HG03571 (cell line): Measurements from ENCODE around the gene LRP6.
"Not testable (repeated sequence)": the region's sequence is repeated elsewhere in the genome, so short reads cannot be mapped to it uniquely, and the experiment has no call there.

ENCODE experiments used
- ATAC-seq: cut with Tn5 transposase; IDR thresholded peaks from one replicate; pipeline ENCODE4 v1.9.1; 2021; ENCODE audit not compliant: unreplicated experiment

Gene LRP6

DNA sequence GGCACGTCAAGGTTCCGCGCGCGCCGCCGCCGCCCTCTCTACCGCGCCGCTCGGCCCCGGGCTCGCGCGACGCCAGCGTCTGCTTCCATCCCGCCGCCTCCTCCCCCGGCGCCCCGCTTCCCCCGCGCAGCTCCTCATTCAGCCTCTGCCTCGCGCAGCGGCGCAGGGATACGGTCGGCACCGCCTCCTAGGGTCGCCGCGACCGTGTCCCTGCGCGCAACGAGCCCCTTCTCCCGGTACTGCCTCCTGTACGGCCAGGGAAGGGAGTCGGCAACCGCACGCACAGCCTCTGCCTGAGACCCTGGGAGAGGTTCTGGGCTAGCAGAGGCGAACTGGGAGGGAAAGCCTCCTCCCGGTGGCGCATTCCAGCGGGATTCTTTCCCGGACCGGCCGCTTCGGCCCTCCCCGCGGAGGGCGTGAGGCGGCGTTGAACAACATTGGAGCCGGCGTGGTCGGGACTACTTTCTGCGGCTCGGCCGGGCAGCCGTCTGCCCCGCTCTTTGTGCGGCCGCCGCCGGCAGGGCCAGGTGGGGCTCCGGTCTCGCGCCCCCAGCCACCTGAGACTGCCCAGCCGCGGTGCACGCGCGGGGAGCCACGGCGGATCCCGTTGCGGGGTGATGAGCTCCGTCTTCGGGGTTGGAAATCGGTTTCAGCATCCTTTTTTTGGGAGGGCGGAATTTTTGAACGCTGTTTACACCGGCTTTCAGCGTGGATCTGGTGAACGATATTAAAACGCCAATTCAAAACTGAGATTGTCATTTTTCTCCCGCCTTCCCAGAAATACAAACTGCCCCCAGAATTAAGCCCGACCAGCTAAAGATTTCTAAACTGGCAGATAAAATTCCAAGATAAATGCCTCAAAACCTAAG lies at the start of gene LRP6:
TSS of gene LRP6 (minus strand) at position 172 of the 869 bp plus-strand sequence. CDS start 309 bp downstream, outside the sequence.
- ATAC-seq: peak; percentile 80

DNA sequence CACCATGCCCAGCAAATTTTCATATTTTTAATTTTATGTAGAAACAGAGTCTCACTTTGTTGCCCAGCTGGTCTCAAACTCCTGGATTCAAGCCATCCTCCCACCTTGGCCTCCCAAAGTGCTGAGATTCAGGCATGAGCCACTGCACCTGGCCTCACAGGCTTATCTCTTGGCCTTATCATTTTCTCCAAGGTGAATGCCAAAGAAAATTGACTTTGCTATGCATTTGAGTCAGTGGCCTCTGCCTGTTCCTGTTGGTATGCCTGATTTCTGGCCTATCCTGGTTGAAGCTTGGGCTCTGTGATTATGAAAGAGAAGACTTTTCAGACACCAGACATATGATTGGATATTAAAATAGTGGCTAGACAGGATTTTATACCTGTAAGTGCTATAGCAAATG lies 49.0 kb upstream of the LRP6 start:
- ATAC-seq: no peak

DNA sequence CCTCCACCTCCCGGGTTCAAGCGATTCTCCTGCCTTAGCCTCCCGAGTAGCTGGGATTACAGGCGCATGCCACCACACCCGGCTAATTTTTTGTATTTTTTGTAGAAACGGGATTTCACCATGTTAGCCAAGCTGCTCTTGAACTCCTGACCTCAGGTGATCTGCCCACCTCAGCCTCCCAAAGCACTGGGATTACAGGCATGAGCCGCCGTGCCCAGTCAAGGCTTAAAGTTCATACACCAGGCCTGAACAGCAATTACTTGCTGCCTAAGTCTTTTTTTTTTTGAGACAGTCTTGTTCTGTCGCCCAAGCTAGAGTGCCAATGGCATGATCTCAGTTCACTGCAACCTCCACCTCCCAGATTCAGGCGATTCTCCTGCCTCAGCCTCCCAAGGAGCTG lies 43.9 kb upstream of the LRP6 start:
- ATAC-seq: not testable (repeated sequence)

DNA sequence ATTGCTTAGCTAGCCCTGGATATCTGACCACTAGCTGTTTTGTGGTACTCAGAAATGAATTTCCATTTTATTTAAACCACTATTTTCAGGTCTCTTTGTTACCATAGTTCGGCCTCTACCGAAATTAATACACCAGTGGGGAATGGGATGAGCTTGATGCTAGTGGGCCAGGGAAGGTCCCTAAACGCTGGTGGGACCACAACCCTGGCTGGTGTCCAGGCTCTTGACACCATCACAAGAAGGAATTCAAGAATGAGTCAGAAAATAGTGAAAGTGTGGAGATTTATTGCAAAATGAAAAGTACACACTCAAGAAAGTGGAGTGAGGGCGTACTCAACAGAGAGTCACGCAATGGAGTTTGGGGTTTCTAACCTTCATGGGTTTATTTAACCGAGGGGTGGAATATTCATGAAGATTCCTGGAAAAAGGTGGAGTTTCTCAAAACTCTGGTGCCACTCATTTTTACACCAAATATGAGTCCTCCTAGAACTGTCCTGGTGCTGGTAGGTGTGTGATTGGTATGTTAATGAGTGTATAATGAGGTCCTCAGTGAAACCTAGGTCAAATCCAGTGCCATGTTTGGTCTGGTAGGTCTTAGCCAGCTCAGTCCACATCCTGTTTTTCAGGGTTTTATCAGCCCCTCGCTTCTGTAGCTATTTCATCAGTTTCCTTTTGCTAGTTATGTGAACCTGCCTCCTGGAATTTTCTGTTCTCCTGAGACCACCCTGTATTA lies 38.9 kb upstream of the LRP6 start:
- no peak for ATAC-seq

DNA sequence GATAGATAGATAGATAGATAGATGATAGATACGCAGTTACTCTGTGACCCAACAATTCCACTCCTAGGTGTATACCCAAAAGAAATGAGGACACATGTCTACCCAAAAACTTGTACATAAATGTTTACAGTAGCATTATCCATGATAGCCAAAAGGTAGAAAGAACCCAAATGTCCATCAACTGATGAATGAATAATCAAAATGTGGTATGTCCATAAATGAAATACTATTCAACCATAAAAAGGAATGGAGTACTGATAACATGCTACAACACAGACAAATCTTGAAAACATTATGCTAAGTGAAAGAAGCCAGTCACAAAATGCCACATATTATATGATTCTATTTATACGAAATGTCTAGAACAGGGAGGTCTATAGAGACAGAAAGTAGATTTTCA lies 36.1 kb upstream of the LRP6 start:
- ATAC-seq: no peak

DNA sequence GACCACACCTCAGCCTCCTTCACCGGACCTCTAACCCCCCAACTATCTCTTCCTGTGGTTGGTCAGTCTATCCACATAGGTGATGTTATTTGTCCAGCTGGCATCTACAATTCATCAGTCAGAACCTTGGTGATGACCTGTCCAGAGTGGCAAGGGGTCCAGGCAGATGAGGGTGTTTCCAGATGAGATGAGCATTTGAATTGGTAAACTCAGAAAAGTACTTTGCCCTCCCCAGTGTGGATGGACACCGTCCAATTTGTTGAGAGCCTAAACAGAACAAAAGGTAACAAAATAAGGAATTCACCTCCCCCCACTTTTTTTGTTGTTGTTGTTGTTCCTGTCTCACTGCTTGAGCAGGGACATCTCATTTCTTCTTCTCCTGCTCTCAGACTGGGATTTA lies 34.3 kb upstream of the LRP6 start:
- no peak for ATAC-seq

DNA sequence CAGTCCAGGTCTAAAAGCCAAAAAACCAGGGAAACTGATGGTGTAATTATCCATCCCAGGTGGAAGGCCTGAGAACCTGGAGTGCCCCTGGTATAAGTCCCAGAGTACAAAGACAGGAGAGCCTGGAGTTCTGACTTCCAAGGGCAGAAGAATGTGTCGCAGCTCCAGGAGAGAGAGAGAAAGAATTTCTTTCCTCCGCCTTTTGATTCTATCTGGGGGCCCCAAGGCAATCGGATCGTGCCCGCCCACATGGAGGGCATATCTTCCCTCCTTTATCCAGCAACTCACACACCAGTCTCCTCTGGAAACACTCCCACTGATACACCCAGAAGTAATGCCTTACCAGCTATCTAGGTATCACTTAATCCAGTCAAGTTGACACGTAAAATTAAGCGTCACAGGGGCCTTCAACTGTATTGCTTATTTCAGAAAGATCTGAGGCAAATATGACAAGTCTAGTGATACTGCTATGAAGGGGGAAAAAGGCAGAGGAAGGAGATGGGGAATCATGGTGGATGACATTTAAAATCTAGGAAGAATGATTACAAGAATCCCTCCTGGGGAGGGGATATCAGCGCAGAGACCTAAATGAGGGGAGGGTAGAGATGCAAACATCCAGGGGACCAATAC lies 30.5 kb upstream of the LRP6 start:
- no peak for ATAC-seq

DNA sequence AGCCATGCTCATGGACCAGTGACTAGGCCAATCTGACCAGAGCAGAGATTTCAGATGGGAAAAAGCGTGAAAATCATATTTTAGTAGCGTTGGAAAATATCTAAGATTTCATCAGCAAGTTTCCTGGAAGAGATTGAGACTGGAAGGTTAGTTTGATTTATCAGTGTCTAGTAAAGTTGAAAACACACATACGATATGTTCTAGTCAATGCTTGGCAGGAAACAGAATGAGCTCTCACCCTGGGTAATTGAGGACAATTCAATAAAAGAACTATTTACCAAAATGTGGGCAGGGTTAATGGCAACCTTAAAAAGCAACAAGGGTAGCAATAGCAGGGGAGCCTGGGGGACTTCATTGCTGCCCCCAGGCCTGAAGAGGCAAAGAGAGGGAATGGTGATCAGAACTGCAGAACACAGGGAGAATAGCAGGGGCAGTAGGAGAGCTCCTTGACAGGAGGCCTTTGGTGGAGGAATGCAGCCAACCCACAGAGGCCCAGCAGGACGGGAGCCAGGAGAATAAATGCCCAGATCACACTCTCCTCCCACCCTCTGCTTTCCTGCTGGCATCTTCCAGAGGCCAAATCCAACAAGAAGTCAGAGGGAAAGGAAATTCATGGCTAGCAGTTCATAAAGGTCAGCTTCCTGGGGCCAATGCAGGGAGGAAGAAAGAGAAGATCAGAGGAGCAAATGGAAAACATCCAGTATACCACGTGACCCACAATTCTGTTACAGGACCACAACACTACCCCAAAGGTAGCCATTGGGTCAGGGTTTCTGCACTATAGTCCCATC lies 27.6 kb upstream of the LRP6 start:
- ATAC-seq: no peak

DNA sequence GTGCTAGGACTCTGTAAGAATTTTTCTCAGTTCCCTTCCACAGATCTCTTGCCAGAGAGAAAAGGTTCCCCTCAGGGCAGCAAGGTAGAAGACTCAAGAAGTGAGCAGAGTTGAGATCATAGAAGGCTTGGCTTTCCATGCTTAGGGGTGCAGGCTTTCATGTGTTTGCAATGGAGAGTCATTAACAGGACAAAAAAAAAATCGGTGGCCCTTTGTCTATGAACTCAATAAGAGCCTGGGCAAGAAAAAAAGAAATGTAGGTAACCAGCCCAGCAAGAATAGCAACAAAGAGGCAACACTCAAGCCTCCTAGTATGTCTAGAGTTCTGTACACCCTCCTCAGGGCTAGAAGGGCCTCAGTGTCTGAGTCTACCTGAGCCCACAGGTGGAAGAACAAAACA lies 23.4 kb upstream of the LRP6 start:
- ATAC-seq: no peak

DNA sequence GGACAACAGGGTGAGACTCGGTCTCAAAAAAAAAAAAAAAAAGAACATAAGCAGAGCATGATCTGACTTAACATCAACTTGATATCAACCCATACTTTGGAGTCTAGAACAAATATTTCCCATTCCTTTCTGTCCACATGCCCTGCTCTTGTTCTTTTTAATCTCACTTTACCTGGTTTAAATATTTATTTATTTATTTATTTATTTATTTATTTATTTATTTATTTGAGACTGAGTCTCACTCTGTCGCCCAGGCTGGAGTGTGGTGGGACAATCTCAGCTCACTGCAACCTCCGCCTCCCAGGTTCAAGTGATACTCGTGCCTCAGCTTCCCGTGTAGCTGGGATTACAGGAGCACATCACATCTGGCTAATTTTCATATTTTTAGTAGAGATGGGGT lies 19.6 kb upstream of the LRP6 start:
- ATAC-seq: no peak

DNA sequence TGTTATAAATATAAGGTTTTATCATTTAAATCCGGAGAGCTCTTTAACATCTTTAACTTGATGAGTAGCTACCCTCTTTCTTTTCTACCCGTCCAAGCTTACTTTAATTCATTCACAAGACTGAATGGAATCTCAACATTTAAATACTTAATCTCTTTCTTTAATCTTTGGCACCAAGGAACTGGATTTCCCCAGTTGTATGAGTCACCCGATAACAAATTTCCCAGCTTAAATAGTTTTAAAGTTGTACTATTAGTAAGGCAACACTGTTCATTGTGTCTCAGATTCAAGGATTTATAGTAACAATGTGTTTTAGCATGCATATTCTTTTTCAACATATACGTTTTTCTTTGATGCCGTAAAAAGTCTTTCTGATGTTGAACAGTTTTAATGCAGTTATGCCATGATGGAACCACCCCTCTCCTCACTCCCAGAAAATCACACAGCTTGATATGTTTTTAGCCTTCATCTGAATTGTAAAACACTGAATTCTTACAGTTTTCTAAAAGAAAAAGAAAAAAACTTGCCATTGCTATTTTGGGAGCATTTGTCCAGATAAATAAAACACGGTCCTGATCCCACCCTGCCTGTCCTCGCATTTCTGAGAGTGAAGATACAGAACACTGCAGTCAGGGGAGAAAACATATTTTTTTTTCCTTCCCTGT lies 16.0 kb upstream of the LRP6 start:
- no peak for ATAC-seq

DNA sequence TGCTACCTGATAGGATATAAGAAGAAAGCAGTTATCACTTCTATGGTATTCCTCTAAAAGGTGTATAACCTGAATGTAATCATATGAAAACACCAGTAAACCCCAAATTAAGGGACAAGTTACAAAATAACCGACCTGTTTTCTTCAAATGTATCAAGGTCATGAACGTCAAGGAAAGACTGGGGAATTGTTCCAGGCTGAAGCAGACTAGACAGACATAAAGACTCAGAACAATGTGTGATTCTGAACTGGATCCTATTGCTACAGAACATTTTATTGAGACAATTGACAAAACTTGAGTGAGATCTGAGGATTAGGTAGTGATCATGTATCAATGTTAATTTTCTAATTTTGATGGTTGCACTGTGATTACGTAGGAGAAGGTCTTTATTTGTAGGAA lies 15.4 kb upstream of the LRP6 start:
- ATAC-seq: no peak

DNA sequence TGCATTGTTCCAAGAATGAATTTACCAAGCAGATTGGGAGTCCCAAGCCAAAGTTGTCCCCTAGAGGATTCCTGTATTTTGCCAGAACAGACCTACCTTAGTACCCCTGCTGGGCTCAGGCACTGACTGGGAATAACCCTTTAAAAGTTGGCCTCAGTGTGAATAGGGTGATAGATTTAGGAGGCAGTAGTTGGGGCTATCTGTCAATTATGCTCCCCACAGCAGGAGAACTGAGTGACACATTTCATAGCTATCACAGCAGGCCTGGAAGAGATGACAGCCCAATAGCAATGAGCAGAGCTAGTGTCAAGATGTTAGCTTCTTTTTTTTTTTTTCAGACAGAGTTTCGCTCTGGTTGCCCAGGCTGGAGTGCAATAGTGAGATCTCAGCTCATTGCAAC lies 14.3 kb upstream of the LRP6 start:
- ATAC-seq: no peak

DNA sequence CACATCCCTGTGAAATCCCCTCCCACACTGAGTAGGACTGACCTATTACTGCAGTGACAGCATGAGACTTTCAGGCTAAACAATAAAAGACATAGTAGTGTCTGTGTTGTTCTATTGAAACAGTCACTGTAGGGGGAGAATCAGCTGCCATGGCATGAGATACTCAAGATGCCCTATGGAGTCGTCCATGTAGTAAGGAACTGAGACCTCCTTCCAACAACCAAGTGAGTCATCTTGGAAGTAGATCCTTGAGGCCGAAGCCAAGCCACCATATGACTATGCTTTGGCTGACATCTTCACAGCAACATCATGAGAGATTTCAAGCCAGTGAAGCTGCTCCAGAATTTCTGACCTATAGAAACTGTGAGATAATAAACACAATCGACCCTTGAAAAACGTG lies 12.1 kb upstream of the LRP6 start:
- no peak for ATAC-seq

DNA sequence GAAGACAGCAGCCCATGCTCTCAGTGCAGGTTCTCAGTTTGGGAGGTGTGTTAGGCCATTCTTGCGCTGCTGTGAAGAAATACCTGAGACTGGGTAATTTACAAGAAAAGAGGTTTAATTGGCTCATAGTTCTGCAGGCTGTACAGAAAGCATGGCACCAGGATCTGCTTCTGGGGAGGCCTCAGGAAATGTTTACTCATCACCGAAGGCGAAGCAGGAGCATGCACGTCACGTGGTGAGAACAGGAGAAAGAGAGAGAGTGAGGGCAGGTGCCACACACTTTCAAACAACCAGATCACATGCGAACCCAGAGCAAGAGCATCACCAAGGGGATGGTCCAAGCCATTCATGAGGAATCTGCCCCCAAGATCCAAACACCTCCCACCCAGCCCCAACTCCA lies 9.0 kb upstream of the LRP6 start:
- no peak for ATAC-seq

DNA sequence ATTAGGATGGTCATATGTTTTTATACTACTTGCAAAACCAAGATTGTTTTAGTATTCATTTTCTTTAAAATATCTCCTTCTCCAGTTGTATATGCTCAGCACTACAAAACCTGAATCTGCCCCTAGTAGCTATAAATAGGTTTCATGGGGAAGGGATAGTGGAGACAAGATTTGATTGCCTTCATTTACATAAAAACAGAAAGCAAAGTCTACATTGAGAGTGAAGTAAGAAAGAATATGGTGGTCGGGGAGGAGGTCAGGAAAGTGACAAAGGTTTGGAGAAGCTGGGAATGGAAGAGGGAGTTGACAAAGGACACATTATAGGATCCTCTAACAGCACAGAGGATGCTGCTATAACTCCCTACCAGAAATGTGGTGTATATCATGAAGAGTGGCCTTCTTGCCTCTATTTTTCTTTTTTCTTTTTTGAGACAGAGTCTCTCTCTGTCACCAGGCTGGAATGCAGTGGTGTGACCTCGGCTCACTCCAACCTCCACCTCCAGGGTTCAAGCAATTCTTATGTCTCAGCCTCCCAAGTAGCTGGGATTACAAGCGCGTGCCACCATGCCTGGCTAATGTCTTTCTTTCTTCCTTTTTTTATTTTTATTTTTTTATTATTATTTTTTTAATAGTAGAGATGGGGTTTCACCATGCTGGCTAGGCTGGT lies 6.6 kb upstream of the LRP6 start:
- ATAC-seq: no peak

DNA sequence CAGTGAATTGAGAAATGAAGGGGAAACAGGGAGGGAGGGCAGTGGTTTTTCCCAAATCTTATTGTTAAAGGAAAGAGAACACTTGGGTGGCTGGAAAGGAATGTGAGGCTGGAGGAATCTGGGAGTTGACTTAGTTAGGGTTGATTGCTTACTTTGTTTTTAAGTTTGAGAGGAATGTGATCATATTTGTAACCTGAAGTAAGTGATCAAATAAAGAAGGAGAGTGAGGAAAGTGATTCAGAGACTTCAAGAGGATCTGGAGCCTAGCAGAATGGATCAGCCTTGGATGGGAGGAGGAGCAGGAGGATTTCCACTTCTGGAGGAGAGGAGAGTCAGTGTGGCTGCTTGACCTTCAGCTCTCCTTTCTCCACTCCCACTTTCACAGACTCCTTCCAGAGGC lies 6.0 kb upstream of the LRP6 start:
- no peak for ATAC-seq

DNA sequence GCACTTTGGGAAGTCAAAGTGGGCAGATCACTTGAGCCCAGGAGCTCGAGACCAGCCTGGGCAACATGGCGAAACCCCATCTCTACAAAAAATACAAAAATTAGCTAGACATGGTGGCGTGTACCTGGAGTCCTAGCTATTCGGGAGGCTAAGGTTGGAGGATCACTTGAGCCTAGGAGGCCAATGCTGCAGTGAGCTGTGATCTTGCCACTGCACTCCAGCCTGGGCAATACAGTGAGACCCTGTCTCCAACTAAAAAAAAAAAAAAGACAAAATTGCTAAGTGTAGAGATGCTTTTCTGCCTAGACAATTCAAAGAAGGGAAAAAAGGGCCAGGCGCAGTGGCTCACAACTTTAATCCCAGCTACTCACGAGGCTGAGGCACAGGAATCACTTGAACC lies 3.4 kb upstream of the LRP6 start:
- ATAC-seq: no peak

DNA sequence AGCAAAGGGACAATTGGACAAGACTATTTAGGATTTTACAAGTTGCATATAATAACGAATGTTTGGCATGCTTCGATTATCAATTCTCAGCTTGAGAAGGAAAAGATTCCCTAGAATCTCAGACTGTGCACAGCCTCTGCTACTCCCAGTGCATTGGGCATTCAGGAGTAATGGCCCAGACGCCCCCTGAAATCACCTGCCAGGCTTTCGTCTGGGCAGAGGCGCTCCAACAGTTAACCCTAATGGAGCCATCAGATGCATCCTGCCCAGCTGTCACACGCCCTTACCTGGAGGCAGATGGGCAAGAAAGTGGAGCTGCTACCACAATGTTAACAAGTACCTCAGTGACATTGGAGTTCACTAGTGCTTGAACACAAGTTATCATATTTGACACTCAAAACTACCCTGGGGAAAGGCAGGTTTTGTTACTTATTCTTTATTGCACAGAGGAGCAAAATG lies 927 bp upstream of the LRP6 start:
- ATAC-seq: no peak

DNA sequence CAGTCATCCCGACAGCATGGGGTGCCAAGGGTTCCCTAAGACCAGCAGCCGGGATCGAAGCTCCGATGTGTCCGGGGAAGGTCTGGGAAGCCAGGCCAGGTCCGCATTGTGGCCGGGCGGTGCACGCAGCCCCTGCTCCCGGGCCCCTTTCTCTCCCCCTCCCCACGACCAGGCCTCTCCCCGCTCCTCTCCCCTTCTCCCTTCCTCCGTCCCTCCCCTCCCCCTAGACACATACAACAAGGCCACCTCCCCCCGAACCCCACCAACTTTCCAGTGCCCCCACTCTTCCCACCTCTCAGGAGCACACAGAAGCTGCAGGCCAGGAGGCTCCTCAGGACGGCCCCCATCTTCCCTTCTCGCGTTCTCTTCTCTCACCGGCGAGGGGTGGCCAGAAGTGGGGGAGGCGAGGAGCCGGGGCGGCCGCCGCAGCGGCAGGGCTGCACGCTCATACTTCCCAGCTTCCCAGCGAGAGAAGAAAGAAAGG lies 413 bp downstream of the LRP6 start:
- ATAC-seq: no peak
